Endothelial cell of umbilical vein (primary cell): Measurements from ENCODE around the gene COL18A1. TPM values are rescaled to one million over a fixed set of nuclear protein-coding genes. Genes with fewer than 3 reads are reported as not detected.
A peak's percentile ranks its signal among the peaks of the same experiment; 100 is the strongest.

Experiments
- BruUV-seq: library from RNA; stranded (reverse); fragments of 400-500 nt; replicated peaks from 2 replicates; lab custom pipeline; 2021; lab: Mats Ljungman, UMichigan
- CTCF ChIA-PET: fragments of 300-600, 350-600 bp; sonication (Branson Sonifier 250); formaldehyde crosslinking; loops from one replicate; lab custom pipeline; 2021; ENCODE audit warnings: antibody characterized with exemption, inconsistent platforms; lab: Charles Lee
- POLR2A ChIA-PET: fragments of 300-600, 350-600 bp; sonication (Branson Sonifier 250); formaldehyde crosslinking; loops from one replicate; lab custom pipeline; 2021; ENCODE audit warnings: antibody characterized with exemption, inconsistent platforms; lab: Charles Lee
- DNase-seq: peaks from one replicate; pipeline ENCODE4 v3.0.0-alpha.2; 2011; ENCODE audit warnings: low read depth, low spot score
- FAIRE-seq: peaks from 2 replicates; lab custom pipeline; 2011; peaks lifted over from hg19 to GRCh38; lab: Jason Lieb, UNC
- H2AFZ ChIP-seq: 2 replicates; pipeline ENCODE4 v1.6.0; 2012; ENCODE audit warnings: low read depth, low read length, control low read depth, inconsistent platforms
- H3K27ac ChIP-seq: 2 replicates; pipeline ENCODE4 v1.5.1; 2011; ENCODE audit warnings: low read depth, mild to moderate bottlenecking, control low read depth, low read length, moderate library complexity; ENCODE audit not compliant: insufficient read depth
- H3K27me3 ChIP-seq, 2 experiments: 2 replicates each; pipeline versions ENCODE4 v1.6.0 to v1.6.1; 2011; ENCODE audit warnings: low read length in 2 of 2, mixed read lengths in 1 of 2; ENCODE audit not compliant: control insufficient read depth in 2 of 2, insufficient read depth in 2 of 2
- H3K36me3 ChIP-seq, 2 experiments: 2 replicates in 1 of 2; 3 replicates in 1 of 2; pipeline ENCODE4 v1.5.1; 2011; ENCODE audit warnings: low read length in 2 of 2, mild to moderate bottlenecking in 1 of 2, moderate library complexity in 1 of 2; ENCODE audit not compliant: control insufficient read depth in 2 of 2, insufficient read depth in 2 of 2; ENCODE audit errors: extremely low read depth in 1 of 2
- H3K4me1 ChIP-seq: 3 replicates; pipeline ENCODE4 v1.5.1; 2011; ENCODE audit warnings: mild to moderate bottlenecking, low read length; ENCODE audit not compliant: control insufficient read depth, insufficient read depth; ENCODE audit errors: extremely low read depth
- H3K4me2 ChIP-seq: 2 replicates; pipeline ENCODE4 v1.6.1; 2011; ENCODE audit warnings: low read length, control low read depth, mixed read lengths; ENCODE audit not compliant: insufficient read depth
- H3K4me3 ChIP-seq, 3 experiments: fragments of 200-600 bp in 1 of 3; sonication (generic), shearing (Covaris generic) in 1 of 3; replicated peaks in 1 of 3; 2 replicates each; pipeline ENCODE4 v1.5.1; 2011 to 2016; ENCODE audit warnings: control low read depth in 3 of 3, low read length in 3 of 3, mild to moderate bottlenecking in 2 of 3, inconsistent platforms in 1 of 3, low read depth in 1 of 3, moderate library complexity in 1 of 3; ENCODE audit not compliant: insufficient read depth in 1 of 3
- H3K79me2 ChIP-seq: 2 replicates; pipeline ENCODE4 v1.6.0; 2012; ENCODE audit warnings: low read length, inconsistent platforms; ENCODE audit not compliant: control insufficient read depth, insufficient read depth
- H3K9ac ChIP-seq: replicated peaks from 2 replicates; pipeline ENCODE3; 2011; ENCODE audit warnings: low read length, control low read depth; ENCODE audit not compliant: insufficient read depth; ENCODE audit errors: extremely low read depth
- H3K9me1 ChIP-seq: replicated peaks from 3 replicates; pipeline ENCODE4 v1.6.0; 2011; ENCODE audit warnings: mild to moderate bottlenecking, low read length; ENCODE audit not compliant: control insufficient read depth, insufficient read depth; ENCODE audit errors: extremely low read depth
- H3K9me3 ChIP-seq: replicated peaks from 2 replicates; pipeline ENCODE4 v1.5.1; 2012; ENCODE audit warnings: low read length, inconsistent platforms; ENCODE audit not compliant: control insufficient read depth, insufficient read depth
- H4K20me1 ChIP-seq: replicated peaks from 2 replicates; pipeline ENCODE3; 2011; ENCODE audit warnings: mild to moderate bottlenecking, low read length; ENCODE audit not compliant: control insufficient read depth, insufficient read depth; ENCODE audit errors: extremely low read depth
- CTCF ChIP-seq, 2 donors: IDR thresholded peaks; 1 replicate in 1 of 2; 2 replicates in 1 of 2; pipeline ENCODE4 v1.5.1; 2011; ENCODE audit warnings: low read length in 2 of 2, mild to moderate bottlenecking in 2 of 2, moderate library complexity in 2 of 2, control low read depth in 1 of 2, inconsistent platforms in 1 of 2, low read depth in 1 of 2; ENCODE audit not compliant: insufficient read depth in 1 of 2; ENCODE audit errors: extremely low read depth in 1 of 2
- POLR2A ChIP-seq: IDR thresholded peaks from 2 replicates; pipeline ENCODE4 v1.6.1; 2012; ENCODE audit warnings: low read depth, mild to moderate bottlenecking, control low read depth, low read length
- POLR2AphosphoS5 ChIP-seq: IDR thresholded peaks from 2 replicates; pipeline ENCODE4 v1.6.1; 2012; ENCODE audit warnings: low read depth, mild to moderate bottlenecking, control low read depth, low read length, moderate library complexity; ENCODE audit not compliant: insufficient read depth
- dilution Hi-C: fragments of 300-500 bp; cut with MboI; formaldehyde crosslinking; loops from one replicate; pipeline ENCODE4 v1.15.0; 2019; ENCODE audit warnings: low sequenced_read_pairs; ENCODE audit not compliant: extremely low pct_ligation_motif_present
- intact Hi-C: fragments of 100-400 bp; cut with micrococcal nuclease; formaldehyde crosslinking; loops from one replicate; pipeline ENCODE4 v1.10.0; 2022
- polyA plus RNA-seq, 4 experiments: library from polyadenylated mRNA; depleted of rRNA in 3 of 4; stranded (reverse) in 3 of 4; unstranded in 1 of 4; fragments of >200 nt; gene quantifications; 2 replicates each; pipeline versions ENCODE4 v1.2.1 to v1.2.3, GENCODE V29; 2011 to 2012; ENCODE audit warnings: missing spikeins in 1 of 4
- total RNA-seq: library from RNA; stranded (reverse); gene quantifications from 2 replicates; pipeline ENCODE4 v1.2.3, GENCODE V29; 2021

Gene COL18A1
- total and polyA plus RNA-seq, 2 donors (not counting 3 experiments of a cell fraction or from before 2014, with no cell fraction given): 198 to 252 TPM

- DNase-seq: peak; percentile 75
- CTCF ChIA-PET: interaction anchor here (0.7 to 2.6 kb wide), 6 partner anchors 42 to 225 kb away, joined by 3 to 13 read pairs (median 6); no protein-coding TSS in a partner anchor
- Histone ChIP-seq H3K4me3 (no peak overlapping the region), H3K4me2 (peak overlapping the region; percentile 2), H3K27me3 (no peaks in the 10 kb centered on the region), H3K27ac (peak overlapping the region; percentile 96), H3K36me3 (no peaks in the 10 kb centered on the region), H2AFZ (no peak overlapping the region), H3K9me3 (no peaks in the 10 kb centered on the region), H3K79me2 (no peaks in the 10 kb centered on the region), H3K4me1 (peaks cover 42% of the 10 kb centered on the region), H3K9ac (peak overlapping the region; percentile 81), H3K9me1 (no peaks in the 10 kb centered on the region), H4K20me1 (no peaks in the 10 kb centered on the region)
- POLR2A ChIA-PET: interaction anchor here (0.8 kb wide), 1 partner anchor 9 kb away, joined by 3 read pairs; no protein-coding TSS in a partner anchor
- TSS peak; percentile 61 for BruUV-seq
- TF ChIP-seq POLR2AphosphoS5 (no peak), CTCF (IDR thresholded peaks at IDR 0.05; ENCODE audit: extremely low read depth in 1 of 2, insufficient read depth in 1 of 2, low read depth in 1 of 2, low read length in 2 of 2) (no peak)
- no peak for FAIRE-seq
- dilution Hi-C loops (no loop called here), intact Hi-C loops (loop anchor here (1.0 to 2.0 kb wide), 5 partner anchors 22 to 75 kb away; no protein-coding TSS in a partner anchor)
These were observed 40.3 kb upstream of the COL18A1 start for GRCh38 chr21:45364468-45365185.

GRCh38 chr21:45365186-45365607 is 39.8 kb upstream of the COL18A1 start:
- H2AFZ ChIP-seq: no peak overlapping the region
- no peak overlapping the region for H3K4me3 ChIP-seq
- dilution Hi-C loops (no loop called here), intact Hi-C loops (loop anchor here (2.0 kb wide), 1 partner anchor 22 kb away; no protein-coding TSS in a partner anchor)
- no peaks in the 10 kb centered on the region for H3K79me2 ChIP-seq
- H3K4me1 ChIP-seq: peaks cover 42% of the 10 kb centered on the region
- no peak for FAIRE-seq
- H3K27me3 ChIP-seq: no peaks in the 10 kb centered on the region
- TF ChIP-seq POLR2A: no peak
- H3K9me1 ChIP-seq: no peaks in the 10 kb centered on the region
- no TSS peak for BruUV-seq
- CTCF ChIA-PET: interaction anchor here (1.5 to 2.6 kb wide), 4 partner anchors 41 to 72 kb away, joined by 5 to 13 read pairs (median 9); no protein-coding TSS in a partner anchor
- POLR2A ChIA-PET: no interaction called here
- no peaks in the 10 kb centered on the region for H3K9me3 ChIP-seq
- H4K20me1 ChIP-seq: no peaks in the 10 kb centered on the region
- H3K27ac ChIP-seq: peak overlapping the region; percentile 96
- H3K4me2 ChIP-seq: no peak overlapping the region
- peak overlapping the region; percentile 81 for H3K9ac ChIP-seq
- H3K36me3 ChIP-seq: no peaks in the 10 kb centered on the region
- DNase-seq: no peak
